ENCODE results near the gene BMF.

BMF gene

GRCh38 chr15:40048926-40049475, 59.7 kb downstream of the BMF start:
- H3K27me3 ChIP-seq (ENCODE audit: low read depth, low read length), result no peaks in the 10 kb centered on the region
- H3K9me3 ChIP-seq (ENCODE audit: control insufficient read depth in 1 of 2, low read length in 2 of 2), result no peaks in the 10 kb centered on the region
- peaks cover 14 to 27% of the 10 kb centered on the region in 2 donors for H3K4me1 ChIP-seq (ENCODE audit: control insufficient read depth in 1 of 2, insufficient read depth in 2 of 2, low read length in 2 of 2)
- peak overlapping the region; percentile 2 for H3K27ac ChIP-seq (ENCODE audit: low read length)
- H3K36me3 ChIP-seq (ENCODE audit: control insufficient read depth in 1 of 2, insufficient read depth in 2 of 2, low read length in 2 of 2), result no peaks in the 10 kb centered on the region
- no peak overlapping the region for H3K4me3 ChIP-seq (ENCODE audit: low read depth in 1 of 2, low read length in 2 of 2)

- H3K4me3 ChIP-seq (ENCODE audit: low read depth in 1 of 2, low read length in 2 of 2), result no peak overlapping the region
- H3K27me3 ChIP-seq (ENCODE audit: low read depth, low read length), result no peaks in the 10 kb centered on the region
- H3K36me3 ChIP-seq (ENCODE audit: control insufficient read depth in 1 of 2, insufficient read depth in 2 of 2, low read length in 2 of 2), result no peaks in the 10 kb centered on the region
- H3K4me1 ChIP-seq (ENCODE audit: control insufficient read depth in 1 of 2, insufficient read depth in 2 of 2, low read length in 2 of 2), result peaks cover 14 to 27% of the 10 kb centered on the region in 2 donors
- H3K9me3 ChIP-seq (ENCODE audit: control insufficient read depth in 1 of 2, low read length in 2 of 2), result no peaks in the 10 kb centered on the region
- H3K27ac ChIP-seq (ENCODE audit: low read length), result peak overlapping the region; percentile 47
These were observed 60.4 kb downstream of the BMF start for GRCh38 chr15:40048211-40048792.

GRCh38 chr15:40047415-40048210, 61.1 kb downstream of the BMF start:
- H3K9me3 ChIP-seq (ENCODE audit: control insufficient read depth in 1 of 2, low read length in 2 of 2), result no peaks in the 10 kb centered on the region
- H3K36me3 ChIP-seq (ENCODE audit: control insufficient read depth in 1 of 2, insufficient read depth in 2 of 2, low read length in 2 of 2), result no peaks in the 10 kb centered on the region
- peaks cover 14 to 27% of the 10 kb centered on the region in 2 donors for H3K4me1 ChIP-seq (ENCODE audit: control insufficient read depth in 1 of 2, insufficient read depth in 2 of 2, low read length in 2 of 2)
- H3K4me3 ChIP-seq (ENCODE audit: low read depth in 1 of 2, low read length in 2 of 2), result no peak overlapping the region
- no peaks in the 10 kb centered on the region for H3K27me3 ChIP-seq (ENCODE audit: low read depth, low read length)
- peak overlapping the region; percentile 47 for H3K27ac ChIP-seq (ENCODE audit: low read length)

GRCh38 chr15:40046721-40047414, 61.8 kb downstream of the BMF start:
- Histone ChIP-seq H3K4me1 (ENCODE audit: control insufficient read depth in 1 of 2, insufficient read depth in 2 of 2, low read length in 2 of 2) (peaks cover 14 to 27% of the 10 kb centered on the region in 2 donors), H3K4me3 (ENCODE audit: low read depth in 1 of 2, low read length in 2 of 2) (no peak overlapping the region), H3K27ac (ENCODE audit: low read length) (peak overlapping the region; percentile 28), H3K36me3 (ENCODE audit: control insufficient read depth in 1 of 2, insufficient read depth in 2 of 2, low read length in 2 of 2) (no peaks in the 10 kb centered on the region), H3K27me3 (ENCODE audit: low read depth, low read length) (no peaks in the 10 kb centered on the region), H3K9me3 (ENCODE audit: control insufficient read depth in 1 of 2, low read length in 2 of 2) (no peaks in the 10 kb centered on the region)

- Histone ChIP-seq H3K4me3 (ENCODE audit: low read depth in 1 of 2, low read length in 2 of 2) (peak overlapping the region in 1 of 2 donors; percentile 6), H3K27ac (ENCODE audit: low read length) (peak overlapping the region; percentile 52), H3K36me3 (ENCODE audit: control insufficient read depth in 1 of 2, insufficient read depth in 2 of 2, low read length in 2 of 2) (no peaks in the 10 kb centered on the region), H3K9me3 (ENCODE audit: control insufficient read depth in 1 of 2, low read length in 2 of 2) (no peaks in the 10 kb centered on the region), H3K4me1 (ENCODE audit: control insufficient read depth in 1 of 2, insufficient read depth in 2 of 2, low read length in 2 of 2) (peaks cover 10 to 23% of the 10 kb centered on the region in 2 donors), H3K27me3 (ENCODE audit: low read depth, low read length) (no peaks in the 10 kb centered on the region)
These were observed 63.0 kb downstream of the BMF start for GRCh38 chr15:40045572-40046217.

GRCh38 chr15:40044717-40045571, 63.7 kb downstream of the BMF start:
- Histone ChIP-seq H3K4me3 (ENCODE audit: low read depth in 1 of 2, low read length in 2 of 2) (peak overlapping the region; percentile 6 to 42), H3K27me3 (ENCODE audit: low read depth, low read length) (no peaks in the 10 kb centered on the region), H3K4me1 (ENCODE audit: control insufficient read depth in 1 of 2, insufficient read depth in 2 of 2, low read length in 2 of 2) (peaks cover 10 to 30% of the 10 kb centered on the region in 2 donors), H3K9me3 (ENCODE audit: control insufficient read depth in 1 of 2, low read length in 2 of 2) (no peaks in the 10 kb centered on the region), H3K36me3 (ENCODE audit: control insufficient read depth in 1 of 2, insufficient read depth in 2 of 2, low read length in 2 of 2) (no peaks in the 10 kb centered on the region), H3K27ac (ENCODE audit: low read length) (peak overlapping the region; percentile 56)

GRCh38 chr15:40043927-40044716, 64.6 kb downstream of the BMF start:
- Histone ChIP-seq H3K9me3 (ENCODE audit: control insufficient read depth in 1 of 2, low read length in 2 of 2) (no peaks in the 10 kb centered on the region), H3K27ac (ENCODE audit: low read length) (peak overlapping the region; percentile 56), H3K4me3 (ENCODE audit: low read depth in 1 of 2, low read length in 2 of 2) (peak overlapping the region in 1 of 2 donors; percentile 42), H3K36me3 (ENCODE audit: control insufficient read depth in 1 of 2, insufficient read depth in 2 of 2, low read length in 2 of 2) (no peaks in the 10 kb centered on the region), H3K4me1 (ENCODE audit: control insufficient read depth in 1 of 2, insufficient read depth in 2 of 2, low read length in 2 of 2) (peaks cover 10 to 30% of the 10 kb centered on the region in 2 donors), H3K27me3 (ENCODE audit: low read depth, low read length) (no peaks in the 10 kb centered on the region)

GRCh38 chr15:40042791-40043320, 65.8 kb downstream of the BMF start:
- Histone ChIP-seq H3K4me1 (ENCODE audit: control insufficient read depth in 1 of 2, insufficient read depth in 2 of 2, low read length in 2 of 2) (peaks cover 11 to 33% of the 10 kb centered on the region in 2 donors), H3K27ac (ENCODE audit: low read length) (no peak overlapping the region)

GRCh38 chr15:40040770-40041169, 67.9 kb downstream of the BMF start:
- Histone ChIP-seq H3K4me3 (ENCODE audit: low read depth in 1 of 2, low read length in 2 of 2) (no peak overlapping the region), H3K36me3 (ENCODE audit: control insufficient read depth in 1 of 2, insufficient read depth in 2 of 2, low read length in 2 of 2) (peaks cover 11 to 20% of the 10 kb centered on the region in 2 donors), H3K27ac (ENCODE audit: low read length) (no peak overlapping the region), H3K4me1 (ENCODE audit: control insufficient read depth in 1 of 2, insufficient read depth in 2 of 2, low read length in 2 of 2) (peaks cover 9 to 34% of the 10 kb centered on the region in 2 donors), H3K9me3 (ENCODE audit: control insufficient read depth in 1 of 2, low read length in 2 of 2) (no peaks in the 10 kb centered on the region), H3K27me3 (ENCODE audit: low read depth, low read length) (no peaks in the 10 kb centered on the region)

More at GRCh38 chr15:40042791-40043320, 65.8 kb downstream of the BMF start:
- no peaks in the 10 kb centered on the region for H3K9me3 ChIP-seq (ENCODE audit: control insufficient read depth in 1 of 2, low read length in 2 of 2)
- peaks cover 0 to 6% of the 10 kb centered on the region in 2 donors for H3K36me3 ChIP-seq (ENCODE audit: control insufficient read depth in 1 of 2, insufficient read depth in 2 of 2, low read length in 2 of 2)
- no peak overlapping the region for H3K4me3 ChIP-seq (ENCODE audit: low read depth in 1 of 2, low read length in 2 of 2)
- H3K27me3 ChIP-seq (ENCODE audit: low read depth, low read length), result no peaks in the 10 kb centered on the region

Measured in muscle layer of duodenum (tissue), 2 donors.